ENCODE measurements around the gene FXYD4.

GRCh38 chr10:43424416-43424815 lies 53.0 kb downstream of the FXYD4 start:
- TF ChIP-seq CTCF (IDR thresholded peaks at IDR 0.05) (no peak), ZFX (IDR thresholded peaks at IDR 0.05; ENCODE audit: borderline replicate concordance) (no peak)
